Naive B cell (primary cell): ENCODE measurements around the gene TLCD3A. TPM values are rescaled to one million over a fixed set of nuclear protein-coding genes. Genes with fewer than 3 reads are reported as not detected.
"Not testable (repeated sequence)": the region's sequence is repeated elsewhere in the genome, so short reads cannot be mapped to it uniquely, and the experiment has no call there.

Source experiments
- ATAC-seq, 2 donors: fragments of 150-1000 bp; cut with Tn5 transposase; 2 replicates each; pipeline ENCODE4 v1.10.0; 2021; ENCODE audit warnings: low read depth in 2 of 2, mild to moderate bottlenecking in 2 of 2, moderate library complexity in 2 of 2
- DNase-seq: peaks from one replicate; pipeline ENCODE4 v3.0.0; 2022
- H3K27ac Mint-ChIP-seq, 6 donors: one replicate each; pipeline ENCODE4 v1.8.0; 2020 to 2022; ENCODE audit warnings: mild to moderate bottlenecking in 6 of 6, mixed read lengths in 6 of 6, moderate library complexity in 5 of 6, inconsistent platforms in 2 of 6
- H3K27me3 Mint-ChIP-seq, 3 donors: one replicate each; pipeline ENCODE4 v1.8.0; 2021 to 2022; ENCODE audit warnings: mixed read lengths in 3 of 3, mild to moderate bottlenecking in 1 of 3
- H3K36me3 Mint-ChIP-seq, 2 donors: one replicate each; pipeline ENCODE4 v1.8.0; 2020 to 2022; ENCODE audit warnings: mixed read lengths in 2 of 2, inconsistent platforms in 1 of 2, mild to moderate bottlenecking in 1 of 2
- H3K4me1 Mint-ChIP-seq, 3 donors: one replicate each; pipeline ENCODE4 v1.8.0; 2020 to 2022; ENCODE audit warnings: mixed read lengths in 3 of 3, inconsistent platforms in 1 of 3, mild to moderate bottlenecking in 1 of 3, moderate library complexity in 1 of 3
- H3K4me3 Mint-ChIP-seq, 8 donors: one replicate each; pipeline ENCODE4 v1.8.0; 2020 to 2022; ENCODE audit warnings: mild to moderate bottlenecking in 8 of 8, mixed read lengths in 8 of 8, moderate library complexity in 8 of 8, inconsistent platforms in 2 of 8
- H3K9me3 Mint-ChIP-seq, 7 donors: one replicate each; pipeline ENCODE4 v1.8.0; 2020 to 2022; ENCODE audit warnings: mixed read lengths in 7 of 7, mild to moderate bottlenecking in 5 of 7, inconsistent platforms in 2 of 7, moderate library complexity in 1 of 7
- polyA plus RNA-seq, 6 donors: library from polyadenylated mRNA; unstranded; fragments of 300-500 nt; fragmentation: Illumina TruSeq; gene quantifications; one replicate each; pipeline ENCODE4 v1.2.3, GENCODE V29; 2021; ENCODE audit warnings: low read depth in 6 of 6

TLCD3A gene
- polyA plus RNA-seq, 6 donors from 2014 or later = 0.10 to 0.64 (median 0.38) TPM; not detected in 2

- Mint-ChIP-seq H3K27me3 (no peaks in the 10 kb centered on the region), H3K36me3 (peaks cover 9 to 16% of the 10 kb centered on the region in 2 donors), H3K9me3 (no peaks in the 10 kb centered on the region), H3K27ac (no peak overlapping the region), H3K4me1 (peaks cover 0 to 9% (median 1%) of the 10 kb centered on the region in 3 donors), H3K4me3 (no peak overlapping the region)
- DNase-seq (no peak), ATAC-seq (no peak)
These were observed 28.0 kb downstream of the TLCD3A start for GRCh38 chr17:760371-760770.

- ATAC-seq (no peak), DNase-seq (no peak)
- no peak overlapping the region for H3K4me3 Mint-ChIP-seq
- H3K27me3 Mint-ChIP-seq = no peaks in the 10 kb centered on the region
- H3K36me3 Mint-ChIP-seq = peaks cover 24 to 47% of the 10 kb centered on the region in 2 donors
- H3K4me1 Mint-ChIP-seq = peaks cover 1 to 10% (median 4%) of the 10 kb centered on the region in 3 donors
- H3K9me3 Mint-ChIP-seq = no peaks in the 10 kb centered on the region
- no peak overlapping the region for H3K27ac Mint-ChIP-seq
These were observed 34.7 kb downstream of the TLCD3A start for GRCh38 chr17:767076-767475.

GRCh38 chr17:773016-773415, 40.6 kb downstream of the TLCD3A start:
- no peak for ATAC-seq
- Mint-ChIP-seq H3K4me3 (no peak overlapping the region), H3K9me3 (no peaks in the 10 kb centered on the region), H3K27me3 (no peaks in the 10 kb centered on the region), H3K4me1 (peaks cover 0 to 7% (median 4%) of the 10 kb centered on the region in 3 donors), H3K27ac (no peak overlapping the region), H3K36me3 (peaks cover 39 to 64% of the 10 kb centered on the region in 2 donors)
- DNase-seq = no peak

- Mint-ChIP-seq H3K27ac (peak overlapping the region in 3 of 6 donors; percentile 44 to 67 (median 63)), H3K27me3 (no peaks in the 10 kb centered on the region), H3K4me1 (peaks cover 0 to 7% (median 4%) of the 10 kb centered on the region in 3 donors), H3K36me3 (peaks cover 44 to 64% of the 10 kb centered on the region in 2 donors), H3K4me3 (no peak overlapping the region), H3K9me3 (no peaks in the 10 kb centered on the region)
- ATAC-seq (no peak), DNase-seq (no peak)
These were observed 41.3 kb downstream of the TLCD3A start for GRCh38 chr17:773467-774312.

- Mint-ChIP-seq H3K27me3 (no peaks in the 10 kb centered on the region), H3K4me3 (no peak overlapping the region), H3K36me3 (peaks cover 44 to 58% of the 10 kb centered on the region in 2 donors), H3K4me1 (peaks cover 0 to 7% (median 0%) of the 10 kb centered on the region in 3 donors), H3K9me3 (no peaks in the 10 kb centered on the region), H3K27ac (no peak overlapping the region)
- DNase-seq (no peak), ATAC-seq (no peak)
These were observed 41.9 kb downstream of the TLCD3A start for GRCh38 chr17:774313-774584.

GRCh38 chr17:778096-778495, 45.7 kb downstream of the TLCD3A start:
- DNase-seq (no peak), ATAC-seq (no peak)
- no peaks in the 10 kb centered on the region for H3K9me3 Mint-ChIP-seq
- H3K27me3 Mint-ChIP-seq = no peaks in the 10 kb centered on the region
- peaks cover 20 to 27% (median 26%) of the 10 kb centered on the region in 3 donors for H3K4me1 Mint-ChIP-seq
- H3K4me3 Mint-ChIP-seq = no peak overlapping the region
- no peak overlapping the region for H3K27ac Mint-ChIP-seq
- peaks cover 30 to 40% of the 10 kb centered on the region in 2 donors for H3K36me3 Mint-ChIP-seq

- peak; percentile 95 for DNase-seq
- H3K36me3 Mint-ChIP-seq = peaks cover 6 to 9% of the 10 kb centered on the region in 2 donors
- H3K9me3 Mint-ChIP-seq = no peaks in the 10 kb centered on the region
- H3K27ac Mint-ChIP-seq = peak within 1 kb of the TSS; percentile 97 to 100 (median 98)
- ATAC-seq = peak; percentile 95 to 96
- no peaks in the 10 kb centered on the region for H3K27me3 Mint-ChIP-seq
- peaks cover 23 to 38% (median 29%) of the 10 kb centered on the region in 3 donors for H3K4me1 Mint-ChIP-seq
- peak within 1 kb of the TSS; percentile 98 to 100 (median 98) for H3K4me3 Mint-ChIP-seq
These were observed 49.7 kb downstream of the TLCD3A start, which contains the start of the genes GLOD4 and MRM3 for GRCh38 chr17:781805-782731. Gene GLOD4 (minus strand): TSS chr17:782280. CDS start chr17:782255, 25 bp downstream. Gene MRM3 (plus strand): TSS chr17:782353. CDS start chr17:782379, 26 bp downstream.

GRCh38 chr17:784143-784542, 51.7 kb downstream of the TLCD3A start:
- Mint-ChIP-seq H3K4me1 (peaks cover 27 to 38% (median 32%) of the 10 kb centered on the region in 3 donors), H3K27ac (peak overlapping the region in 1 of 6 donors; percentile 98), H3K9me3 (no peaks in the 10 kb centered on the region), H3K27me3 (no peaks in the 10 kb centered on the region), H3K4me3 (peak overlapping the region in 7 of 8 donors; percentile 30 to 100 (median 98)), H3K36me3 (peaks cover 2 to 7% of the 10 kb centered on the region in 2 donors)
- DNase-seq (no peak), ATAC-seq (no peak)

GRCh38 chr17:785901-786300, 53.5 kb downstream of the TLCD3A start:
- H3K4me3 Mint-ChIP-seq, H3K27me3 Mint-ChIP-seq, H3K27ac Mint-ChIP-seq, DNase-seq, H3K9me3 Mint-ChIP-seq, ATAC-seq: not testable (repeated sequence)
- H3K36me3 Mint-ChIP-seq = peaks cover 7 to 11% of the 10 kb centered on the region in 2 donors
- peaks cover 25 to 32% (median 31%) of the 10 kb centered on the region in 3 donors for H3K4me1 Mint-ChIP-seq

GRCh38 chr17:787641-788221, 55.3 kb downstream of the TLCD3A start:
- DNase-seq = no peak
- Mint-ChIP-seq H3K27me3 (no peaks in the 10 kb centered on the region), H3K4me3 (no peak overlapping the region), H3K27ac (no peak overlapping the region), H3K4me1 (peaks cover 16 to 17% (median 17%) of the 10 kb centered on the region in 3 donors), H3K9me3 (no peaks in the 10 kb centered on the region), H3K36me3 (peaks cover 14 to 16% of the 10 kb centered on the region in 2 donors)
- no peak for ATAC-seq

- H3K9me3 Mint-ChIP-seq = no peaks in the 10 kb centered on the region
- DNase-seq (no peak), ATAC-seq (no peak)
- peaks cover 9 to 13% (median 9%) of the 10 kb centered on the region in 3 donors for H3K4me1 Mint-ChIP-seq
- H3K27me3 Mint-ChIP-seq = no peaks in the 10 kb centered on the region
- peaks cover 14 to 16% of the 10 kb centered on the region in 2 donors for H3K36me3 Mint-ChIP-seq
- H3K4me3 Mint-ChIP-seq = no peak overlapping the region
- no peak overlapping the region for H3K27ac Mint-ChIP-seq
These were observed 56.2 kb downstream of the TLCD3A start for GRCh38 chr17:788551-788950.

GRCh38 chr17:789160-789840, 56.9 kb downstream of the TLCD3A start:
- H3K4me1 Mint-ChIP-seq = peaks cover 5 to 9% (median 8%) of the 10 kb centered on the region in 3 donors
- peaks cover 14 to 16% of the 10 kb centered on the region in 2 donors for H3K36me3 Mint-ChIP-seq
- H3K27ac Mint-ChIP-seq = peak overlapping the region in 1 of 6 donors; percentile 33
- H3K4me3 Mint-ChIP-seq = no peak overlapping the region
- H3K27me3 Mint-ChIP-seq = no peaks in the 10 kb centered on the region
- DNase-seq (no peak), ATAC-seq (no peak)
- H3K9me3 Mint-ChIP-seq = no peaks in the 10 kb centered on the region
